Cerebellar cortex (tissue), 1 donor: ENCODE measurements around the gene GH2.
"Not testable (repeated sequence)": the region's sequence is repeated elsewhere in the genome, so short reads cannot be mapped to it uniquely, and the experiment has no call there.

ENCODE experiments used
- DNase-seq: peaks from one replicate; pipeline ENCODE4 v3.0.0-alpha.2; 2015; ENCODE audit warnings: low spot score

GH2 gene

DNA sequence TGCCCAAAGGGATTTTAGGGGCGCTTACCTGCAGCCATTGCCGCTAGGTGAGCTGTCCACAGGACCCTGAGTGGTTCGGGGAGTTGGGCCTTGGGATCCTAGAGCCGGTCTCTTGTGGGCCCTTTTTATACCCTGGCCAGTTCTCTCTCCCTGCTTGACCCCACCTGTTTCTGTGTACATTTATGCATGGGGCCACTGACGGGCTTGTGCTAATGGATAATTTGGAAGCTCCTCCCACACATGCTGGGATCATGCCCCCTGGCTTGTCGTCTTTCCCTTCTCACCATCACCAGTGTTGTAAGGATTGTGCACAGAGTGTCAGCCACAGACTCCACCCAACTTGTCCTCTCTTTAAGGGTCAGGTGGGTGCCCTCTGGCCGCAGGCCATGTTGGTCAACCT lies 8.2 kb downstream of the GH2 start, which contains the start of gene CSH2:
TSS of gene CSH2 (minus strand) at position 101 of the 400 bp plus-strand sequence. CDS start at position 38, 63 bp downstream.
- DNase-seq = not testable (repeated sequence)

DNA sequence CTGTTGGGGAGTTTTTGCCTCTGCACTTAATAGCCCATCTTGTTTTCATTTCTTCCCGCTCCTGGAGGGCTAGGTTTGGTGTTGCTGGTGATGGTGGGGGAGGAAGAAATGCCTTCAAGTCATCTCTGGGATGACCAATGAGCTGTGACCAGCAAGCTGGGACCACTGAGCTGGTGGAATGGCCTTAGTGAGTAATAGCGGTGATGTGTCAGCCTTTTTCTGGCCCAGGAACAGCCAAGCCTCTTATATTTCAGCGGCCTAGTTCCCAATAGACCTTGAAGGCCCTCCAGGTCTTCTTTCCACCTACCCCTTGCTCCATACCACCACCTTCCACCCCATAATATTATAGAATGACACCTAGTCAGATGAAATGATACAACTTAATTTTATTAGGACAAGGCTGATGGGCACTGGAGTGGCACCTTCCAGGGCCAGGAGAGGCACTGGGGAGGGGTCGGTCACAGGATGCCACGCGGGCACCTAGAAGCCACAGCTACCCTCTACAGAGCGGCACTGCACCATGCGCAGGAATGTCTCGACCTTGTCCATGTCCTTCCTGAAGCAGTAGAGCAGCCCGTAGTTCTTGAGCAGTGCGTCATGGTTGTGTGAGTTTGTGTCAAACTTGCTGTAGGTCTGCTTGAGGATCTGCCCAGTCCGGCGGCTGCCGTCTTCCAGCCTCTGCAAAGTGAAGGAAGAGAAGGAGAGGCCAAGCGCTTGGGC lies 9.9 kb downstream of the GH2 start:
- not testable (repeated sequence) for DNase-seq

DNA sequence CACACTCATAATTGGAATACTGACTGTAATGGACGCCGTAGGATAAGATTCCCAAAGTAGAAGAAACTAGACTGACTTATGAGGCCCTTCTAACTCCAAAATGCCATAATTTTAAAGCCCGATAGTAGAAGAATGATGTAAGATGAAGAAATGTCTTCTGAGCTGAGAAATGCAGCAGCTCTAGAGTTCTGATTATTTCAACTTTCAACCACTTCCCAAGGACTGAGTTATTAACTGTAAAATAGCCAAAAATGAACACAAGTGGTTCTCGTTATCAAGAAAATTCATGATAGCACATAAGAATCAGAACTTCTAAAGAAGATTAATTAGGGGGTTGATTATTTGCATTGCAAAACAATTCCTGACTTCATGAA lies 11.5 kb downstream of the GH2 start:
- DNase-seq = not testable (repeated sequence)

DNA sequence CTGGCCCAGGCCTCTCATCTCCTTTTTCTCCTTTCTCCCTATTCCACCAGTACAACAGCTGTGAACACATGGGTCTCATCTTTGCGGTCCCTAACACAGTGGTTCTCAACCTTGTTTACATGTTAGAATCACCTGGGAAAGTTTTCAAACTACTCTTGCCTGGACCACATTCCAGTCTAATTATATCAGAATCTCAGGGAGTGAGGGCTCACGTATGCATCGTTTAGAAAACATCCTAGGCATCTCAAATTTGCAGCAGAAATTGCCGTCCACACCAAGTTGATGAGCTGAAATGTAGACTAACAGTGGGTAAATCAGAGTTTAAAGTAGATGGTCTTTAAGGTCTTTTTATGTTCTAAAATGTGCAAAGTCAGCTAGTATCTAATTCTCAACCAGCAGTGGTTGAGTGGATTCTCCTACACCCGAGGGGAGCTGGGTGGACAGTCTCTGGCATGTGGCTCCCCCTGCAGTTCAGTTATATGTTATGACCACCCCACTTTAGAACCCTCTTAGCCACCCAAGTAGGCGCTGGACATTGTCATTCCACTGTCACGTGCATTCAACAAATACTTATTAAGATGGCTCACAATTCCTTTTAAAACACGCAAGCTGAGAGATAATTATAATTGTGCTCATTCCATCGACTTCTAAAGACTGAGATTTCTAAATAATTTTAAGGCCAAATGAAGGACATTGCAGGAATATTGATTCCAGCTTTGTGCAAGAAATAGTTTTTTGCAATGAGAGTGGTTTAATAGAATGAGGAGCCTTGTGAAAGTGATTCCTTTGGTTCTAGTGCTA lies 12.1 kb downstream of the GH2 start:
- DNase-seq = not testable (repeated sequence)

DNA sequence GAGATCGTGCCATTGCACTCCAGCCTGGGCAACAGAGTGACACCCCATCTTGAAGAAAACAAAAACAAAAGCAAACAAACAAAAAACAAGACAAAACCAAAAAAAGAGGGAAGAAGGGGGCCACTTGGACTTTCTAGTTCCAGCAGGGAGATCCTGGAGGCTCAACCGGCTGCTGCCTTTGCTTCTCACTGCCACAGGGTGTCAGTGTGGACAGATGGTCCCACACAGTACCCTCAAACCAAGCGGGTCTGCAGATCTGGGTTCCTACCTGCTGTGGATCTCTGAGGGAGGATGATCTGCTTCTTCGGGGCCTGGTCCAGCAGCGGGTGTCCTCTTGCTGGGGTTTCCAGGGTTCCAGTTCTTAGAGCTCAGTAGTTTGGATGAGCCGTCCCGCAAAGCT lies 15.1 kb downstream of the GH2 start:
- not testable (repeated sequence) for DNase-seq

GRCh38 chr17:63859257-63859656 lies 22.5 kb downstream of the GH2 start:
- DNase-seq = no peak

- not testable (repeated sequence) for DNase-seq
Measured at GRCh38 chr17:63856425-63856824, 25.3 kb downstream of the GH2 start.

DNA sequence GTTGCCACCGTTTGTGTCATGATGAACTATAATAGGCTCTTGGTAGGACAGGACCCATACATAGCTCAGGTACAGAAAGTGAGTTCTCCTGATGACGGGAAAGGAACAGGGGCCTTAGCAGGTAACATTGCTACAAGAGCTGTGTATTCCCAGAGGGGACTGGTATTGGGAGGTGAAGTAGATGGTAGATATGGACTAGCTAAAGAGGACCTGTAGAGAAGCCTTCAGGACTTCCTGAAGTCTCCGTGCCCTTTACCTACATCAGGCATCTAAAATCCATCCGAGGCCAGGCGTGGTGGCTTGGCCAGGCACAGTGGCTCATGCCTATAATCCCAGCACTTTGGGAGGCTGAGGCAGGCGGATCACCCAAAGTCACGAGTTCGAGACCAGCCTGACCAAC lies 26.6 kb downstream of the GH2 start:
- DNase-seq = no peak

DNA sequence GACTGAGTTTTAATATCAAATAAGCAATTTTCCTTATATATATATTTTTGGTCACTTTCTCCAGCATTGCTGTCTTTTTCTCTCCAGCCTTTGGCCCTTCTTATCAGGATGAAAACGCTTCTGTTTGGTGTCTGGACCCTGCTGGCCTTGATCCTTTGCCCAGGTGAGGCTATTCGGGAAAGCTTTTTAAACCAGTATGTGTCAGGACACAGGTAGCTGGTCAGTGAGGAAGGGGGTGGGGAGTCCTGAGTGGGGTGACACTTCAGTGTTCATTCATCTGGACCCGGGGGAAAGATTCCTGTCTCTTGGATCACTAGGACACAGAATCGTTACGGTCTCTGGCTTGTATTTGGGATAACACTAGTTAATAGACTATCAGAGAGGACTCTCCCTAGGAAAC lies 27.0 kb downstream of the GH2 start:
- no peak for DNase-seq

GRCh38 chr17:63853260-63853659 lies 28.5 kb downstream of the GH2 start:
- no peak for DNase-seq

DNA sequence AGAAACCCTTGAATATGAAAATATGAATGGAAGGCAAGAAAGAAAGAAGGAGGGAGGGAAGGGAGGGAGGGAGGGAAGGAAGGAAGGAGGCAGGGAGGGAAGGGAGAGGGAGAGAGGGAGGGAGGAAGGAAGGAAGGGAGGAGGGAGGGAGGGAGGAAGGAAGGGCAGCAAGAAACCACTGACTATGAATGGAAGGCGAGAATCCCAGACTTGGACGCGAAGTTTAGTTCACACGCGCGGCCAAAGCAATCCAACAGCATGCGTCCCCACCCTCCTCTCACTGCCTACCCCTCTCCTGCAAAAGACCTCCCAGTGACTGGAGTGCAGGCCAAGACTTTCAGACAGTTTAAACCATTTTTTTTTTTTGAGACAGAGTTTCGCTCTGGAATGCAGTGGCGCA lies 31.3 kb downstream of the GH2 start:
- DNase-seq = no peak

DNA sequence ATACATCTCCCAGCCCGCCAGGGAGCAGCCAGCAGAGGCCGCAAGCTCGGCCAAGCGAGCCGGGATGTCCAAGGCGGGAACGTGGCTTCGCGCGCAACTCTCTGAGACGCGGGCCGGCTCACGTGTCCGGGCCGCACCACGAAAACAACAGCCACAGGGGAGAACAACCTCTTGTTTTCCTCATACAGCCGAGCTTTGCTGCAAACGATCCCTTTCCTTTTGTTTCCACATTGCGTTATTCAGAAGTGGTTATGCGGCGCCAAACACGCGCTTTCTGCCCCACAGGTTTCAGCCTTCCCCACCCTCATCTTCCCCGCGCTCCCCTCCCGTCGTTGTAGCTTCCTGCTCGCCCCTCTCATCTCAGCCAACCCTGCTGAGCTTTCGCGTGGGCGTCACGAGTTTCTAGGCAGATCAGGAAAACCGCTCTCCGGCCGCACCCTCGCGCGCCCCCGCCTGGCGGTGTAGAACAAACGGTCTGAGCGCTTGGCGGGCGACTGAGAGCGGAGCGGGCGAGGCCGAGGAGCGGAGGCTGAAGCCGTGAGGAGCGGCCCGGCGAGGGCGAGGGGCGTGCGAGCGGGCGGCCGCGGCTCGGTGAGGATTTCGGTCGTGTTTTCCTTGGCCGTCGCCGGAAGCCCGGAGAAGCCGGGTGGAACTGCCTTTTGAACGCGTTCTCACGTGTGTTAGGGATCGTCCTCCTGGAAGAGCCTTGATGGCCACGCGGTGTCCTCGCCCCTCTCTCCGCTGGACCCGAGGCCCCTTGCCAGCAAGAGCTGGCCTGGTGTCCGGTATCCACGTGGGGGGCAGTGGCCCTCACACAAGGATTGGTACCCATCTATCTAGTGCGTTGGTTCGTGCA lies 32.7 kb downstream of the GH2 start:
- peak; percentile 81 for DNase-seq

DNA sequence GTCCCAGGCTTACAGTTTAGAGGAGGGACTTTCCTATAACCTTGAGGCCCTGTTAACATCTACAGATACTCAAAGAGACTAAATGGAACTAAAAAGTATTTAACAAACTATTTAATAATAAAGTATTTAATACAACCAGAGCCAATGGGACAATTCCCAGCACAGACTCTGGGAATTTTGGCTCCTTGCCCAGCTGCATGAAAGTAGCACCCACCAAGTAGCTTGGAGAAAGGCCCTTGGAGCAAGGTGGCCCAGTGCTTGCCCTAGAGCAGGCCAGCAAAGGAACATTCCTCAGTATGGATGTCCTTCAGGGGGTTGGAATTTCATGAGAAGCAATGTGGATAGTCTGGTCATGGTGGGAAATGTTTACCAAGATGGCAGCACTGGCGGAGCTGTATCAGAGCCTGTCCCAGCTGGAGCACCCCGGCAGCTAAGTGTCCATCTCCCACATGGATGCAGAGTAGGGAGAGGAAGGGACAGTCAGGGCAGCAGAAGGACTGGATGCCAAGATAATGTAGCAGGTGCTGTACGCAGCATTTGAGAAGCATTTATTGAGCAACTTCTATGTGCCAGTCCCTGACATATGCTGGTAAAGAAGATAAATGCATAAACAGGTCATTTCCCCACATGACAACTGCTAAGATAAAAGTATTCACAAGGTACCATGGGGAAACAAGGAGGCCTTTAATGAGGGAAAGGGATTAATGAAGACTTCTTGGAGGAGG lies 34.1 kb downstream of the GH2 start:
- no peak for DNase-seq

DNA sequence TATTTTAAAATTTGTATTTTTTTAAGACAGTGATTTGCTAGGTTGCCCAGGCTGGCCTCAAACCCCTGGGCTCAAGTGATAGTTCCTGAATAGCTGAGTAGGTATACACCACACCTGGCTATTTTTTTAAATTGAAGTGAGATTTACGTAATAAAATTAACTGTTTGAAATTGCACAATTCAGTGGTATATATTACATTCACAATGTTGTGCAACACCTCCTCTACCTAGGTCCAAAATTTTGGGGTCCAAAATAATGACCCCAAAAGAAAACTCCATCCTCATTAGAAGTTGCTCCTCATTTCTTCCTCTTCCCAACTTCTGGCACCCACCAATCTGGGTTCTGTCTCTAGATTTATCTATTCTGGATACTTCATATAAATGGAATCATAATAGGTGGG lies 36.2 kb downstream of the GH2 start:
- DNase-seq = no peak

DNA sequence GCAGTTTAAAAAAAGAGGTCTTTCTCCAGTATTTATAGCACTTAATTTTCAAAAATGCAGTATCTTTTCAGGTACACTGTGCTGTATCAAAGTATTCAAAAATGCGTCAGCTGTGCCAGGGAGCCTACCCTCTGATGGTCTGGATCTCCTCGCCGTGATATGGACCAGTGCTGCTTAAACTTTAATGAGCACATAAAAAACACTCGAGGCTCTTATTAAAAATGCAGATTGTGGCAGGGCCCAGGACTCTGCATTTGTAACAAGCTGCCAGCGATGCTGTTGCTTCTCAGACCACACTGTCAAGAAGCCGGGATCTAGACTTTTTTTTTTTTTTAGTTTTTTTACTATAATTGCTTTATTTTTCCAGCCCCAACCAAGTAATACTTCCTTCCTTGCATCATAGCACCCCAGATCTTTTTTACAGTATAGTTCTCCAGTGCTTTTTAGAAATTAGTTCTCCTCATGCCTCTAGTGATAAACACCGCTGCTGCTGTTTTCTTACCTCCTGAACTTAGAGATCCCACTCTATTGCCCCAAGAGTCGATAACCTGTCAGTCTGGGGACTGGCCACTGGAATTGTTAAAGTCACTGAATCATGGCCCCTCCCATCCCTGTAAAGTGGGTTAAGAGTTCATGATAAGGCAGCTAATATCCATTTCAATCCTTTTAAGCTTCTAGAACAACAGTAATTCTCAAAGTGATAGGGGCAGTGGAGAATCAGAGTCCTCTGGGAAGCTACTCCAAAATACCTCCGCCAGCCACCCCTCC lies 37.6 kb downstream of the GH2 start:
- DNase-seq = no peak

GRCh38 chr17:63843387-63843888 lies 38.3 kb downstream of the GH2 start:
- DNase-seq = not testable (repeated sequence)

DNA sequence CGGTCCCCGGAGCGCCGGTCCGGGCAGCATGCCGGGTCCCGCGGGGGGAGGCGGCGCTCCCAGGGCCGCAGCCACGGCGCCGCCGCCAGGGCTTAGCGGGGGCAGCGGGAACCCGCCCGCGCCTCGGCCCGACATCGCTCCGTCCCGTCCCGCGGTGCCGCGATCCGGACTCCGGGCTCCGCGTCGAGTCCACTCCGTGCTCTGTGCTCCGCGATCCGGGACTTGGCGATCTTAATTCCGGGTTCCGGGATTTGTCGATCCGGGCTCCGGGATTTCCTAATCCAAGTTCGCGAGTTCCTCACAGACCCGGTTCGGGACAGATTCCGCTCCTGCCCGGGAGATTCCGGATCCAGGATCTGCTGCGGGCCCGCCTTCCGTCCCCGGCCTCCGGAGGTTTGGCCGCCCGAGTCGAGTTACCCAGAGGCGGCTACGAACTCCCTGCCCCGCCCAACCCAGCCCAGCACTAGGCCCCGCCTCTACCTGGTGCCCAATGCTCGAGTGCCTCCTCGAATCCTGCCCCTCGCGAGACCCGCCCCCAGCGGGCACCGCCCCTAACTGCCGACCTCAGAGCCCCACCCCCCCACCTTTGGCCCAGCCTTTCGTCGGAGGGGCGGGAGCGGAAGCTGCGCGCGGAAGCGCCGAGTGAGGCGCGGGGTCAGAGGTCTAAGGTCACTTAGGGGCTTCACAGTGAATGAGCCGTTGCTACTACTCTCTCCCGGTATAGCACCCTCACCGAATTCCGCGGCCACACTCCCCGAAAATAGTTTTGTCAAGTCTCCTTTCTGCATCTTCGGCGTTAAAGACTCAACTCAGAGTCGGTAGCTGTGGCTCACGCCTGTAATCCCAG lies 39.0 kb downstream of the GH2 start, which contains the start of gene SMARCD2:
TSS of gene SMARCD2 (minus strand) at position 146 of the 847 bp plus-strand sequence. CDS start at position 135, 11 bp downstream.
- DNase-seq = peak; percentile 98

GRCh38 chr17:63842173-63842539 lies 39.6 kb downstream of the GH2 start:
- DNase-seq = no peak

GRCh38 chr17:63841350-63842172 lies 40.2 kb downstream of the GH2 start:
- DNase-seq = peak; percentile 71
